Hepatocyte (in vitro differentiated cells): ENCODE measurements around the gene ZNF333. TPM values are rescaled to one million over a fixed set of nuclear protein-coding genes. Genes with fewer than 3 reads are reported as not detected.
"Not testable (repeated sequence)": the region's sequence is repeated elsewhere in the genome, so short reads cannot be mapped to it uniquely, and the experiment has no call there.

Experiments
- DNase-seq: peaks from one replicate; pipeline ENCODE4 v3.0.0-alpha.2; 2016; ENCODE audit warnings: low spot score
- H2AFZ ChIP-seq: fragments of 200-600 bp; sonication (generic); 2 replicates; pipeline ENCODE4 v1.6.0; 2016; ENCODE audit warnings: antibody characterized with exemption, mild to moderate bottlenecking
- H3K27ac ChIP-seq: fragments of 200-600 bp; sonication (generic); 2 replicates; pipeline ENCODE4 v1.5.1; 2016; ENCODE audit warnings: mild to moderate bottlenecking
- H3K27me3 ChIP-seq: fragments of 200-600 bp; sonication (generic); 2 replicates; pipeline ENCODE4 v1.6.1; 2016
- H3K36me3 ChIP-seq: fragments of 200-600 bp; sonication (generic); replicated peaks from 2 replicates; pipeline ENCODE4 v1.5.1; 2016; ENCODE audit warnings: low read depth; ENCODE audit not compliant: insufficient read depth
- H3K4me1 ChIP-seq: fragments of 200-600 bp; sonication (generic); 2 replicates; pipeline ENCODE4 v1.5.1; 2016; ENCODE audit warnings: mild to moderate bottlenecking, moderate library complexity; ENCODE audit not compliant: insufficient read depth
- H3K4me2 ChIP-seq: fragments of 200-600 bp; sonication (generic); 2 replicates; pipeline ENCODE4 v1.6.0; 2016
- H3K4me3 ChIP-seq: fragments of 200-600 bp; sonication (generic); 2 replicates; pipeline ENCODE4 v1.5.1; 2016; ENCODE audit warnings: mild to moderate bottlenecking
- H3K79me2 ChIP-seq: fragments of 200-600 bp; sonication (generic); 2 replicates; pipeline ENCODE4 v1.6.0; 2017; ENCODE audit warnings: mild to moderate bottlenecking
- H3K9me2 ChIP-seq: fragments of 200-600 bp; sonication (generic); replicated peaks from 2 replicates; pipeline ENCODE4 v1.6.0; 2017; ENCODE audit warnings: mild to moderate bottlenecking; ENCODE audit not compliant: insufficient read depth
- H3K9me3 ChIP-seq: fragments of 200-600 bp; sonication (generic); 2 replicates; pipeline ENCODE4 v1.5.1; 2016; ENCODE audit warnings: low read depth, mild to moderate bottlenecking
- H4K20me1 ChIP-seq: fragments of 200-600 bp; sonication (generic); 2 replicates; pipeline ENCODE4 v1.6.0; 2016; ENCODE audit warnings: mild to moderate bottlenecking; ENCODE audit not compliant: insufficient read depth, poor library complexity, severe bottlenecking
- EZH2 ChIP-seq: fragments of 200-600 bp; sonication (generic); IDR thresholded peaks from 2 replicates; pipeline ENCODE4 v1.6.1; 2016; ENCODE audit warnings: antibody characterized with exemption, mild to moderate bottlenecking, borderline replicate concordance
- EZH2phosphoT487 ChIP-seq: fragments of 200-600 bp; sonication (generic); IDR thresholded peaks from one replicate; pipeline ENCODE4 v1.6.1; 2018; ENCODE audit warnings: antibody characterized with exemption, mild to moderate bottlenecking, low read depth, moderate library complexity; ENCODE audit not compliant: unreplicated experiment, severe bottlenecking
- WGBS: methylation state at CpG from one replicate; pipeline ENCODE4 v1.1.6; 2016; ENCODE audit warnings: low lambda C conversion rate; ENCODE audit errors: missing lambda C conversion rate; 5-methylcytosine and 5-hydroxymethylcytosine counted together
- polyA plus RNA-seq: library from polyadenylated mRNA; unstranded; fragments of >200 nt; fragmentation: Nextera tagmentation; extraction: Ambion mirVana; gene quantifications from 2 replicates; pipeline ENCODE4 v1.2.1, GENCODE V29; 2016
- total RNA-seq: library from RNA; depleted of rRNA; stranded (reverse); fragments of >200 nt; gene quantifications from 2 replicates; pipeline ENCODE4 v1.2.3, GENCODE V29; 2014
- TF ChIP-seq, protein P1 (sequence below): fragments of 200-600 bp; sonication (generic); IDR thresholded peaks from 2 replicates; pipeline ENCODE4 v1.5.1; 2016; ENCODE audit warnings: antibody characterized with exemption, mild to moderate bottlenecking; ENCODE audit not compliant: poor library complexity

Gene ZNF333
- total and polyA plus RNA-seq, 2 experiments from 2014 or later, result 7.1 to 21.9 TPM

- Histone ChIP-seq H3K4me3 (no peak overlapping the region), H3K27ac (no peak overlapping the region), H3K36me3 (no peaks in the 10 kb centered on the region), H3K4me1 (no peaks in the 10 kb centered on the region), H3K27me3 (no peaks in the 10 kb centered on the region), H3K9me3 (no peaks in the 10 kb centered on the region), H3K9me2 (no peaks in the 10 kb centered on the region), H2AFZ (no peak overlapping the region), H3K4me2 (no peak overlapping the region), H4K20me1 (no peaks in the 10 kb centered on the region), H3K79me2 (no peaks in the 10 kb centered on the region)
- 62% methylated on average over 5 of the region's 5 CpGs for WGBS
- TF ChIP-seq EZH2 (no peak), EZH2phosphoT487 (no peak)
- TF ChIP-seq, protein P1, sequence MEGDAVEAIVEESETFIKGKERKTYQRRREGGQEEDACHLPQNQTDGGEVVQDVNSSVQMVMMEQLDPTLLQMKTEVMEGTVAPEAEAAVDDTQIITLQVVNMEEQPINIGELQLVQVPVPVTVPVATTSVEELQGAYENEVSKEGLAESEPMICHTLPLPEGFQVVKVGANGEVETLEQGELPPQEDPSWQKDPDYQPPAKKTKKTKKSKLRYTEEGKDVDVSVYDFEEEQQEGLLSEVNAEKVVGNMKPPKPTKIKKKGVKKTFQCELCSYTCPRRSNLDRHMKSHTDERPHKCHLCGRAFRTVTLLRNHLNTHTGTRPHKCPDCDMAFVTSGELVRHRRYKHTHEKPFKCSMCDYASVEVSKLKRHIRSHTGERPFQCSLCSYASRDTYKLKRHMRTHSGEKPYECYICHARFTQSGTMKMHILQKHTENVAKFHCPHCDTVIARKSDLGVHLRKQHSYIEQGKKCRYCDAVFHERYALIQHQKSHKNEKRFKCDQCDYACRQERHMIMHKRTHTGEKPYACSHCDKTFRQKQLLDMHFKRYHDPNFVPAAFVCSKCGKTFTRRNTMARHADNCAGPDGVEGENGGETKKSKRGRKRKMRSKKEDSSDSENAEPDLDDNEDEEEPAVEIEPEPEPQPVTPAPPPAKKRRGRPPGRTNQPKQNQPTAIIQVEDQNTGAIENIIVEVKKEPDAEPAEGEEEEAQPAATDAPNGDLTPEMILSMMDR, result no peak
- no peak for DNase-seq
Measured at GRCh38 chr19:14779151-14779550, 89.3 kb downstream of the ZNF333 start.

DNA sequence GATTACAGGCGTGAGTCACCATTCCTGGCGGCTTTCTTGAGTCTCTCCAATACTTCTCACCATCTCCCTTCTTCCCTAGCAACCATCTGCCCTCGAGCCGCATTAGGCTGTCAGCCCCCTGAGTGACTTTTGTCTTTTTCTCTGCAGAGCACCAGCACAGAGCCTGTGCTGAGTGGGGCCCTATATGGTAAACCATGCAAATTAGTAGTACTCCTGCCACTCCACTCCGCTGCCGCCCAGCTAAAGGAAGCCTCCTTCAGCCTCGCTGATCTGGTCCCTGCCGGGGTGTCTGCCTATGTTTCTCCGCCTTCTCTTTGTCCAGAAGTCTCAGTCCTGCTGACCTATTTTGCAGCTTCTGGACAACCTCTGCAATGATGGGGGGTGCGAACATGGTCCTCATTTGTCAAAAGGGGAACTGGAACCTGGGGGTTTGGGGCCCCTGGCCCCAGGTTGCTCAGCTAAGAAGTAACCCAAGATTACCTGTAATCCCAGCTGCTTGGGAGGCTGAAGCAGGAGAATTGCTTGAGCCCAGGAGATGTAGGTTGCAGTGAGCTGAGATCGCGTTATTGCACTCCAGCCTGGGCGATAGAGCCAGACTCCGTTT lies 90.9 kb downstream of the ZNF333 start:
- H3K4me1 ChIP-seq, H2AFZ ChIP-seq, H3K27ac ChIP-seq, H3K36me3 ChIP-seq, H4K20me1 ChIP-seq, H3K4me2 ChIP-seq, H3K79me2 ChIP-seq, DNase-seq, H3K4me3 ChIP-seq, H3K9me2 ChIP-seq, H3K9me3 ChIP-seq, H3K27me3 ChIP-seq: not testable (repeated sequence)
- WGBS, result 64% methylated on average over 12 of the region's 14 CpGs

- H2AFZ ChIP-seq, H3K27me3 ChIP-seq, DNase-seq, H3K4me3 ChIP-seq, H3K4me2 ChIP-seq, H3K9me3 ChIP-seq, H4K20me1 ChIP-seq, H3K79me2 ChIP-seq, H3K9me2 ChIP-seq, H3K4me1 ChIP-seq, H3K36me3 ChIP-seq, H3K27ac ChIP-seq: not testable (repeated sequence)
- 92% methylated on average over 17 of the region's 17 CpGs for WGBS
Measured at GRCh38 chr19:14781713-14782536, 92.1 kb downstream of the ZNF333 start.

- Histone ChIP-seq H3K9me3 (no peaks in the 10 kb centered on the region), H3K4me2 (no peak overlapping the region), H3K4me1 (no peaks in the 10 kb centered on the region), H3K9me2 (no peaks in the 10 kb centered on the region), H3K79me2 (no peaks in the 10 kb centered on the region), H4K20me1 (no peaks in the 10 kb centered on the region), H2AFZ (no peak overlapping the region), H3K36me3 (no peaks in the 10 kb centered on the region), H3K27ac (no peak overlapping the region), H3K27me3 (no peaks in the 10 kb centered on the region), H3K4me3 (no peak overlapping the region)
- DNase-seq, result no peak
- WGBS, result 93% methylated on average over 16 of the region's 16 CpGs
- TF ChIP-seq, protein P1, result no peak
- no peak for TF ChIP-seq EZH2phosphoT487
- TF ChIP-seq EZH2, result no peak
Measured at GRCh38 chr19:14782626-14783409, 93.0 kb downstream of the ZNF333 start.

Other genes with a start within 250 kb of the ZNF333 start
- 0.60 and 2.8 TPM in 2 replicates for gene PTGER1, start 214.7 kb upstream of the ZNF333 start, total RNA-seq
- gene PTGER1, start 214.7 kb upstream of the ZNF333 start, polyA plus RNA-seq, result 3.5 and 7.6 TPM in 2 replicates
- gene GIPC1, start 193.9 kb upstream of the ZNF333 start, total RNA-seq, result 102 and 127 TPM in 2 replicates
- 186 and 201 TPM in 2 replicates for gene GIPC1, start 193.9 kb upstream of the ZNF333 start, polyA plus RNA-seq
- 104 and 112 TPM in 2 replicates for gene DNAJB1, start 171.7 kb upstream of the ZNF333 start, total RNA-seq
- gene DNAJB1, start 171.7 kb upstream of the ZNF333 start, polyA plus RNA-seq, result 179 and 185 TPM in 2 replicates
- 65.3 and 102 TPM in 2 replicates for gene TECR, start 160.5 kb upstream of the ZNF333 start, total RNA-seq
- 366 and 370 TPM in 2 replicates for gene TECR, start 160.5 kb upstream of the ZNF333 start, polyA plus RNA-seq
- 201 and 226 TPM in 2 replicates for gene NDUFB7, start 118.0 kb upstream of the ZNF333 start, total RNA-seq
- 354 and 442 TPM in 2 replicates for gene NDUFB7, start 118.0 kb upstream of the ZNF333 start, polyA plus RNA-seq
- gene CLEC17A, start 107.0 kb upstream of the ZNF333 start, total RNA-seq, result not detected in 2 replicates
- gene CLEC17A, start 107.0 kb upstream of the ZNF333 start, polyA plus RNA-seq, result not detected in 2 replicates
- gene ADGRE3, start 15.2 kb upstream of the ZNF333 start, total RNA-seq, result not detected in 2 replicates
- not detected in 2 replicates for gene ADGRE3, start 15.2 kb upstream of the ZNF333 start, polyA plus RNA-seq
- 0.16 and 0.57 TPM in 2 replicates for gene ADGRE2, start 88.5 kb downstream of the ZNF333 start, total RNA-seq
- gene ADGRE2, start 88.5 kb downstream of the ZNF333 start, polyA plus RNA-seq, result 2.1 and 3.2 TPM in 2 replicates
- gene OR7A5, start 145.1 kb downstream of the ZNF333 start, total RNA-seq, result not detected in 2 replicates
- 0.12 TPM in 1 of 2 replicates, not detected in the other for gene OR7A5, start 145.1 kb downstream of the ZNF333 start, polyA plus RNA-seq
- gene OR7C1, start 145.1 kb downstream of the ZNF333 start, total RNA-seq, result 0.03 TPM in 1 of 2 replicates, not detected in the other
- 0.02 and 1.2 TPM in 2 replicates for gene OR7C1, start 145.1 kb downstream of the ZNF333 start, polyA plus RNA-seq
- gene OR7A10, start 158.9 kb downstream of the ZNF333 start, total RNA-seq, result not detected in 2 replicates
- gene OR7A10, start 158.9 kb downstream of the ZNF333 start, polyA plus RNA-seq, result not detected in 2 replicates
- gene OR7A17, start 196.1 kb downstream of the ZNF333 start, total RNA-seq, result not detected in 2 replicates
- gene OR7A17, start 196.1 kb downstream of the ZNF333 start, polyA plus RNA-seq, result not detected in 2 replicates